SKM-1 (cell line): ENCODE results near the gene C10orf71.

ENCODE experiments used
- DNase-seq: peaks from one replicate; lab custom pipeline; 2025; ENCODE audit not compliant: unreplicated experiment; lab: John Stamatoyannopoulos, UW

Gene C10orf71

GRCh38 chr10:49290607-49291006 is 8.4 kb upstream of the C10orf71 start:
- no peak for DNase-seq

- no peak for DNase-seq
Measured at GRCh38 chr10:49292565-49293207, 6.3 kb upstream of the C10orf71 start.

DNA sequence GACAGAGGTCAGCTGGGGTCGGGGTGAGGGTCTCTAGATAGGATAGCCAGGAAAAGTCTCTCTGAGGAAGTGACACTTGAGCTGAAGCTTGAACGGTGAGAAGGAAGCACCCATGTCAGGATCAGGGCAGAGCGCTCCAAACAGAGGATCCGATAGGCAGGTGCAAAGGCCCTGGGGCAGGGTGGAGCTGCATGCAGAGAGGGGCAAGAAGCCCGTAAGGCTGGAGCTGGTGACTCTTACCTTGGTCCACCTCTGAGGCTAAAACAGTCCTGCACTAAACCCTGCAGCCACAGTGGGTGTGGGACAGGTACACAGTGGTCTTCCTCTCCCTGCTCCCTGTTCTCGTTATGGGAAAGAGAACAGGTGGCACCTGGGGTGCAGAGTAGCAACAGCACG is 5.8 kb upstream of the C10orf71 start:
- DNase-seq: no peak

GRCh38 chr10:49294731-49295130 is 4.2 kb upstream of the C10orf71 start:
- DNase-seq: no peak

DNA sequence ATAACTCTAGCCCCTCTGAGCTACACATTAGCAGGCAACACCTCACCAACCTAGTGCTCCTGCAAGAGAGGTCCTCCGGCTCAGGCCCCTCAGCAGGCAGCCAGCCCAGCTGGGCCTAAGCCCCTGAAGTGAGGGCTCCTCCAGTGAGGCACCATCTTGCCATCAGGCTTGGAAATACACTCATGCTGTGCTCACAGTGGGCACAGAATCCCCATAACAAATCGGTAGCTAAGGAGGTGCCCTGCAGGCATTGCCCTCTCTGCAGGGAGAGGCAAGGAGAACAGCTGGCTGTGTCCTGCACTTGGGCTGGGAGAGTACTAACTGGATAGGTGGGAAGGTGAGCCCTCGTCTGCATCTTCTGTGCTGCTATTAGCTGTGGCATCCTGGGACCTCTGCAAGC is 3.7 kb upstream of the C10orf71 start:
- no peak for DNase-seq

DNA sequence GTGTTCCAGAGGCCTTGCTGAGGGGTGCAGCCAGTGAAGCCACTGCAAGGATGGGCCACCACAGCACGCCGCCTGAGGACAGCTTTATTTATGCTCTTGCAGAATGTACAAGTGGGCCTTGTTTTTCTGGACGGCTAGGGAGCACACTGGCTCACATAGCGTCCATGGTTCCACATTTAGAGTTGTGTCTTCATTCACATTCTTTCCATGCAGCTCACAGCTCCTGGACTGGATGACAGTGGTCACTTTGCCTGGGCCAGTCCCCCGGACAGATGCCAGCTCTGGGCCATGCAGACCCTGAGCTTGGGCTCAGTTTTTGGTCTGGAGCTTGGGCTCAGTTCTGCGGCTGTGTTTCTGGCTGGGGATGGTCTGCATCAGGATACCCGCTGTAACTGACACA is 2.6 kb upstream of the C10orf71 start:
- DNase-seq: no peak

DNA sequence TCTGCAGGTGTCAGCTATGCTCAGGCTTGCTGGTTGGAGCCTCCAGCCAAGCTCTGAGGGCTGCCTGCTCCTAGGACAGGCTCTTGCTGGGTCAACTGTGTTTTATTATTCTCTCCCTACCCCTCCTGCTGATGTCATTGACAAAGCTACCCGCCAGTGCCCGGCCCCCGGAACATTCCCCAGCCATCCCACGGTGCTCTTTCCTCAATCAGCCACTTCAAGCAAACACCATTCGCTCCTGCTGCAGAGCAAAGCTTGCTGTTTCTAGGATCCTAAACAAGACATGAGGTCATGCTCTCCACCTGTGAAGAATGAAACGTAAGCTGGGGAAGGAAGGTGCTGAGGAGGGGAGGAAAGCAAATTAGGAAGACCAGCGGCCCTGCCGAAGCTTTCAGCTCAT is 2.1 kb upstream of the C10orf71 start:
- no peak for DNase-seq

GRCh38 chr10:49297818-49298670 is 926 bp upstream of the C10orf71 start:
- no peak for DNase-seq

DNA sequence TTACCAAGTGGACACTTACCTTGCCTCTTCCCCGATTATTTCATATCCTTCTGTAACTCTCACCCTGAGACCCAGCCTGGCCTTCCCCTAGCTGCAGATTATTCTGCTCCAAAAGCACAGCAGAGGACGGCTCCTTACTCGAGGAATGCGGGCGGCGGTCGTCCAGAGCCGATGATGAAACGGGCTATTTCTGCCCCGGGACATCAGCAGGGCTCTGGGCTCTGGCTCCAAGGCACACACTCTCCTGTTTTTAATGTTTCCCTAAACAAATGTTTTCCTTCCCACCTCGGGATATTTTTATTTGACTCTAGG is 343 bp upstream of the C10orf71 start:
- no peak for DNase-seq

DNA sequence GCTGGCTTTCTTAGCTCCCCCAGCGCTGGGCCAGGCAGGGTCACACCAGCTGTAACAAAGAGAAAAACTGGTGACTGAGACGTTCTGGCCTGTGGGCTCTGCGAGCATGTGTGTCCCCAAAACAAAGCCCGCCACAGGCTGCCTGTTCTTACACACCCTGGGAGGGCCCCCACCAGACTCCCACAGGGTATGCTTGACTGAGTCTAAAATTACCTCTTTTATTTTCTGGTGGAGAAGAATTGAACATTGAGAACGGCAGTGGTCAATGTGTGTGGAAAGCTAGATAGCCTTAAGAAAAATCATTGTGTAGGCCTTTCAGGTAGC is 808 bp downstream of the C10orf71 start:
- DNase-seq: no peak

- DNase-seq: no peak
Measured at GRCh38 chr10:49300140-49300974, 1.4 kb downstream of the C10orf71 start.

- DNase-seq: no peak
Measured at GRCh38 chr10:49301302-49301701, 2.3 kb downstream of the C10orf71 start.

DNA sequence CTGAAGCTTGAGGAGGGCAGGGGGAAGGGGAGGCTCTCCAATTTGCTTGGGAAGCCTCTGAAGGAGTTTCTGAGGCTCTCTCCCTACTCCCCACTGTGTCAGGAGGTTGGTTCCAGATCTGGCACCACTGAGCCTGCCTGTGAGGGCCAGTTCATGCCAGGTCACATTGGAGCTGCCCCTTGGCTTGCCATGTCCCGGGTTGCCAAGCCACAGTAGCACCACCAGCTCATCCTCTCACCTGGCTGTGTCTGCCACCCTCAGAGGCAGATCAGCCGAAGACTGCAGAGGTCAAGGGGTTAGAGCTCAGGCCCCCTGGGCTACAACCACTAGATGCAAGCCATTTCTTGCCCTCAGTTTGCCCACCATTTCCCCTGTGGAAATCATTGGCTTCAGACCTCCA is 3.1 kb downstream of the C10orf71 start:
- no peak for DNase-seq

DNA sequence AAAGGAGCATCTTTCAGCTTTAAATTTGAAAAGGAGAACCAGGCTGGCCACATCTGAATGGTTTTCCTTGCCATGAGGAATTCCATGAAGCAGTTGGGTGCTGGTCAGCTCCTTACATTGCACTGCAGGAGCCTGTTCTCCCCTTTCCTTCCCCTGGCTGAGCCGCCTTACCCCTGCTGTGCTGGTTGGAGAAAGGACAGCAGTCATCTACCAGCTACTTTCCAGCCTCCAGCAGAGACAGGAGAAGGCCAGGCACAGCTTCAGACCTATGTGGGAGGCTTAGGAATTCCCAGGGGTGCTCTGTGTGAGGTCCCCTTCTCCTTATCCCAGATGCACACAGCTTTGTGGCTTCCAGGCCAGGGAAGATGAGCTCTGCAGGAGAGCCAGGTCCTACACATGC is 4.7 kb downstream of the C10orf71 start:
- DNase-seq: no peak

- DNase-seq: no peak
Measured at GRCh38 chr10:49304137-49304536, 5.2 kb downstream of the C10orf71 start.

DNA sequence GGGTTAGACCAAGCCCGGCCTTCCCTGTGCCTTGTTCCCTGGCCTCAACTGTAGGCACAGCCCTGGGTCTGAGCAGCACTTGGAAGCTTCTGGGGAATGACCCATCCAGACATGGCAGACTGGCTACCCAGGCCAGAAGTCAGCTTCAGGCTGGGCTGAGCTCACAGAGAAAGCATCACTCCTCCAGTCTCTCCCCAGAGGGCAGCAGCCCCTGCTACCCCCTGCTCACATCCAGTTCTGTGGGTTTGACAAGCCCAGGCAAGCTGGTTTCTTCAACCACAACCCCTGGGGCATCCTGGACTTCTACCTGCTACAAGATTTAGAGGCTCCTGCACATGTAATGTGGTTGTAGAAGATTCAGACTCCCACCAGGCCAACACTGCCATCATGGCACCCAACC is 9.0 kb downstream of the C10orf71 start:
- DNase-seq: no peak

- DNase-seq: no peak
Measured at GRCh38 chr10:49308881-49309280, 9.9 kb downstream of the C10orf71 start.

DNA sequence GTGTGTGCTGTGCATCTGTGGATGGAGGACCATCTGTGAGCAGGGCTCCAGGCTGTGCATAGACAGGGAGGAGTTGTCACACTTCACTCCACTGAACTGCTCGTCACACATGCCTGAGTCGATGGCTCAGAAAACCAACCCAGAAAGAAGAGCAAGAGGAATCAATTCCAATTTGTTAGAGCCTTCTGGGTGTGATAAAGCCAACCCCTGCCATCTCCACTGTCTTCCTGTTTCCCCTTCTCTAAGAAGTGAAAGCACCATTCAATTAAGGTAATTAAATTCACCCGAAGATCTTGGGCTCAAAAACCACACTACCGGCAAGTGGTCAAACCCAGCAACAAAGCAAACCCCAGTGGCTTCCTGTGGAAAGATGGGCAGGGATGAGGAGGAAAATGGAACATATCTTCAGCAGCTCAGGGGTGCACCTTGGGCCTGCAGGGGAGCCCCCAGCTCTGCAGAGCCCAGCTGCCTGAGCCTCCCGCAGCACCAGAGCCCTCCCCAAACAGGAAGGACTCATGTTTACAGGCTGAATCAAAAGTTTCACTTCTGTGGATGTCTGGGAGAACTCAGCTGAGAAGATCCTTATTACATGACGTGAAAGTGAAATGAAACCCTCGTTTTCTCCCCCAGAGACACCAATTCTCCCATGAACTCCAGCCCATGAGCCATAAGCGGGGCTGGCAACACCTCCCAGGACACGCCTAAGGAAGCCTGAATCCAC is 10.9 kb downstream of the C10orf71 start:
- DNase-seq: no peak

- no peak for DNase-seq
Measured at GRCh38 chr10:49310460-49310859, 11.5 kb downstream of the C10orf71 start.

DNA sequence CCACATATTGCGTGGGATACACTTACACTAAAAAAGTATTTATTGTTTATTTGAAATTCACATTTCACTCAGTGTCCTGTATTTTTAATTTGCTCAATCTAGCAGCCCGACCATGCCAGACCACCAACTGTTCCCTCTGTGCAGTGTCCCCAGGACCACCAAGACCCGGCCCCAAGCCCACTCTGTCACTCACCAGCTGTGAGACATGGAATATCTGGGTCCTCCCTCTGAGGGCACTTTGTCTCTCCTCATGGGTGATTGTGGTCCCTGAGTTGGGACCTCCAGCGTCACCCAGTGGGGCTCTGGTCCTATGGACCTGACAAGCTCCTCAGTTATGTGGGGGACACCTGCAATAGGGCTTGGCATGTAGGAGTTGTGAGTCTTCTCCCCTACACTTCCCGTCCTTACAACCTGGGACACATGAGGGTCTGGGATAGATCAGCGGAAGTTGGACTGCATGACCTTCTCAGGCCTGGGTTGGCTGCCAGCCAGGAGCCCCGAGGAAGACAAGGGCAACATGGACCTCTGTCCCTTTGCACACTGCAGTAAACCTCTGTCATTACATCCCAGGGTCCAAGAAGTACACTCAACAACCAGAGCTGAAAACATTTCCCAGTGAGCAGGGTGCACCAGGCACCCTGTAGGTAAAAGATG is 12.1 kb downstream of the C10orf71 start:
- no peak for DNase-seq
